ENCODE data around the gene MED29. TPM values are rescaled to one million over a fixed set of nuclear protein-coding genes. Genes with fewer than 3 reads are reported as not detected.

MED29 gene
- total and polyA plus RNA-seq, 2 of the 13 experiments (the other 11 are each of a cell fraction or from before 2014, with no cell fraction given) = 14.0 to 19.7 TPM

GRCh38 chr19:39428283-39429112 lies 37.3 kb downstream of the MED29 start (continued):
- 0 out of 2 replicates have a peak, but pooled peaks have one; percentile 5 for TF ChIP-seq MEIS1 (CRISPR knock-in tag; IDR thresholded peaks at IDR 0.05; ENCODE audit: borderline replicate concordance)
- 0 out of 2 replicates have a peak, but pooled peaks have one; percentile 7 for TF ChIP-seq FOXP4 (CRISPR knock-in tag; IDR thresholded peaks at IDR 0.05)
- TF ChIP-seq PATZ1 (CRISPR knock-in tag; IDR thresholded peaks at IDR 0.05) = peak; percentile 79
- no peak for TF ChIP-seq ZNF691 (CRISPR knock-in tag; IDR thresholded peaks at IDR 0.05; ENCODE audit: borderline replicate concordance, low read depth)

Data from HepG2 (cell line).